Brain microvascular endothelial cell (primary cell): ENCODE data around the gene FAM163A.

Experiments used
- DNase-seq: peaks from one replicate; pipeline ENCODE4 v3.0.0-alpha.2; 2020
- H3K27ac ChIP-seq: fragments of 250-450 bp; sonication (Bioruptor Pico); 2 replicates; pipeline ENCODE4 v1.5.1; 2020; ENCODE audit warnings: mild to moderate bottlenecking, moderate library complexity
- H3K27me3 ChIP-seq: fragments of 250-450 bp; sonication (Bioruptor Pico); replicated peaks from 2 replicates; pipeline ENCODE4 v1.5.1; 2020; ENCODE audit warnings: mild to moderate bottlenecking
- H3K36me3 ChIP-seq: fragments of 250-450 bp; sonication (Bioruptor Pico); replicated peaks from 2 replicates; pipeline ENCODE4 v1.5.1; 2020; ENCODE audit warnings: mild to moderate bottlenecking
- H3K4me3 ChIP-seq: 2 replicates; pipeline ENCODE4 v1.5.1; 2011; ENCODE audit warnings: low read depth, mild to moderate bottlenecking, control low read depth, low read length, moderate library complexity
- in situ Hi-C: cut with HindIII; loops from 2 replicates; pipeline ENCODE4 v1.10.0; 2017; ENCODE audit warnings: low sequenced_read_pairs, low pct_ligation_motif_present
- TF ChIP-seq, protein P1 (sequence below): IDR thresholded peaks from 2 replicates; pipeline ENCODE4 v1.5.1; 2011; ENCODE audit warnings: low read depth, mild to moderate bottlenecking, moderate library complexity, low read length, control low read depth, inconsistent platforms; ENCODE audit errors: missing control alignments

The FAM163A gene

DNA sequence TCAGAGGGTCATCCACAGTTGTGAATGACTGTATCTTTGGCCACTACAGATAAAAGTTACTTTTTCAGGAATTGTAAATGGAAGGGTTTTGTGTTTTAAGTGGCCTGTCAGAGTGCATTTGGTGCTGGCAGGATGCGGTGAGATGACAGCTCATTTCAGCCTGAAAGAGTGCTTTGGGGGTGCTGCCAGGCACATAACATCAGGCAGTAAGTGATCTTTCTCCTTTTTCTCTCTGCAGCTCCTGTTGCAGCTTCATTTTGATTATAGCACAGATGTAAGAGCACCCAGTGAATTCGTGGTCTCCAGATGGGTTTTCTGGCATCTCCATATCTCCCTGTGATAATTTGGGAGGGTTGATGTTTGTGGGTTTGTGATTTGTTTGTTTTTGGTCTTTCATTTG is 14.8 kb upstream of the FAM163A start:
- TF ChIP-seq, protein P1, sequence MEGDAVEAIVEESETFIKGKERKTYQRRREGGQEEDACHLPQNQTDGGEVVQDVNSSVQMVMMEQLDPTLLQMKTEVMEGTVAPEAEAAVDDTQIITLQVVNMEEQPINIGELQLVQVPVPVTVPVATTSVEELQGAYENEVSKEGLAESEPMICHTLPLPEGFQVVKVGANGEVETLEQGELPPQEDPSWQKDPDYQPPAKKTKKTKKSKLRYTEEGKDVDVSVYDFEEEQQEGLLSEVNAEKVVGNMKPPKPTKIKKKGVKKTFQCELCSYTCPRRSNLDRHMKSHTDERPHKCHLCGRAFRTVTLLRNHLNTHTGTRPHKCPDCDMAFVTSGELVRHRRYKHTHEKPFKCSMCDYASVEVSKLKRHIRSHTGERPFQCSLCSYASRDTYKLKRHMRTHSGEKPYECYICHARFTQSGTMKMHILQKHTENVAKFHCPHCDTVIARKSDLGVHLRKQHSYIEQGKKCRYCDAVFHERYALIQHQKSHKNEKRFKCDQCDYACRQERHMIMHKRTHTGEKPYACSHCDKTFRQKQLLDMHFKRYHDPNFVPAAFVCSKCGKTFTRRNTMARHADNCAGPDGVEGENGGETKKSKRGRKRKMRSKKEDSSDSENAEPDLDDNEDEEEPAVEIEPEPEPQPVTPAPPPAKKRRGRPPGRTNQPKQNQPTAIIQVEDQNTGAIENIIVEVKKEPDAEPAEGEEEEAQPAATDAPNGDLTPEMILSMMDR: no peak
- DNase-seq: peak; percentile 16
- in situ Hi-C loops: no loop called here

DNA sequence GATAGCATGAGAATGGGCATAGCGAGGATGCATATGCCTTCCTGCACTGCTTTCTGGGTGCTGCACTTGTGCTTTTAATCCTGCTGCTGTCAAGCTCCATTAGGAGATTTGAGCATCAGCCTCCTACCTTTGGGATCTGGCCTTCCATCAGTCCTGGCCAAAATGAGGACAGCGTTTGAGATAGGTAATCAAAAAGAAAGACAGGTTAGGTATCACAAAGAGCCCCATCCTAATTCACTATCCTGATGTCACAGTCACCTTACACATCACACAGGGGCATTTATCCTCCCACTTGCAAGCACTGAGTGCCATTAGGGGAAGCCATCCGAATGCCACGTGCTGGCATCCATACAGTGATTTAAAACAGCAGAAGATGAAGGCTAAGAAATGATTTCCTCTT is 13.2 kb upstream of the FAM163A start:
- H3K27me3 ChIP-seq: peaks cover 15% of the 10 kb centered on the region
- TF ChIP-seq, protein P1: no peak
- in situ Hi-C loops: no loop called here
- H3K27ac ChIP-seq: no peak overlapping the region
- no peak for DNase-seq
- no peak overlapping the region for H3K4me3 ChIP-seq
- no peaks in the 10 kb centered on the region for H3K36me3 ChIP-seq

More for the DNA sequence above, 14.8 kb upstream of the FAM163A start:
- H3K36me3 ChIP-seq: no peaks in the 10 kb centered on the region
- peaks cover 15% of the 10 kb centered on the region for H3K27me3 ChIP-seq
- H3K4me3 ChIP-seq: no peak overlapping the region
- H3K27ac ChIP-seq: no peak overlapping the region

DNA sequence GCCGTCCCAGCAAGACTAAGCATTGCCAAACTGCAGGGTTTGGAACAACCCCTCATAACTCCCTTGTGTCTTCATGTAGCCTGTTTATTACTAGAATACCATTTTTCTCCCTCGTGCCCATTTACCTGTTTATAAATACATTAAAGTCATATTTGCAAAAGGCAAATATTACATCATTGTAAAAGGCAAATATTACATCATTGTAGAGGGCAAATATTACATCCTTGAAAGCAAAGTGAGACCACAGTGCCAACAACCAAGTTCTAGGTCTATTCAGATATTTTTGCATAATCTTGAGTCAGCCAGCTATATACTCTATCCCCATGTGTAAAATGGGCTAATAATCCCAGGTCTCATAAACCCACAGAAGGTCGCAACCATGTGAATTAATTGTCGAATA is 11.4 kb upstream of the FAM163A start:
- H3K4me3 ChIP-seq: no peak overlapping the region
- TF ChIP-seq, protein P1: no peak
- in situ Hi-C loops: no loop called here
- DNase-seq: no peak
- H3K27me3 ChIP-seq: peaks cover 15% of the 10 kb centered on the region
- no peak overlapping the region for H3K27ac ChIP-seq
- H3K36me3 ChIP-seq: no peaks in the 10 kb centered on the region

DNA sequence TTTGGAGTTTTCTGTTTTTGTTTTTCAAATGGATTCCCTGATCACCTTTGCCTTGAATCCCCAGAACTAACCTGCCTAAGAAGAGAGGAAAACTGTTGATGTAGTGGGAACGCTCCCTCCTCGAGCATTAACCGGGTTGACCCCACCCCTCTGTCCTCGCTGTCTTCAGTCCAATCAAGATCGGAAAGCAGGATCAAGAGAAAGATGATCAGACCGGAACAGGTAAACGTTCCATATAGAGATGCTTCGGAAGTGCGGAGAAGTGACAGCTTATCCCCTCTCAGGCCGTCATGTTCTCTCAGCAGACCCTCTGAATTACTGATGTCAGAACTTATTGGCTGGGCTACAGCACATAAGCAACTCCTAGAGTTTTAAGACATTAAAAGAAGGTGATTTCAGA is 800 bp upstream of the FAM163A start:
- TF ChIP-seq, protein P1: no peak
- no peak overlapping the region for H3K27ac ChIP-seq
- H3K36me3 ChIP-seq: no peaks in the 10 kb centered on the region
- H3K27me3 ChIP-seq: peaks cover 66% of the 10 kb centered on the region
- DNase-seq: no peak
- no peak overlapping the region for H3K4me3 ChIP-seq
- in situ Hi-C loops: no loop called here

DNA sequence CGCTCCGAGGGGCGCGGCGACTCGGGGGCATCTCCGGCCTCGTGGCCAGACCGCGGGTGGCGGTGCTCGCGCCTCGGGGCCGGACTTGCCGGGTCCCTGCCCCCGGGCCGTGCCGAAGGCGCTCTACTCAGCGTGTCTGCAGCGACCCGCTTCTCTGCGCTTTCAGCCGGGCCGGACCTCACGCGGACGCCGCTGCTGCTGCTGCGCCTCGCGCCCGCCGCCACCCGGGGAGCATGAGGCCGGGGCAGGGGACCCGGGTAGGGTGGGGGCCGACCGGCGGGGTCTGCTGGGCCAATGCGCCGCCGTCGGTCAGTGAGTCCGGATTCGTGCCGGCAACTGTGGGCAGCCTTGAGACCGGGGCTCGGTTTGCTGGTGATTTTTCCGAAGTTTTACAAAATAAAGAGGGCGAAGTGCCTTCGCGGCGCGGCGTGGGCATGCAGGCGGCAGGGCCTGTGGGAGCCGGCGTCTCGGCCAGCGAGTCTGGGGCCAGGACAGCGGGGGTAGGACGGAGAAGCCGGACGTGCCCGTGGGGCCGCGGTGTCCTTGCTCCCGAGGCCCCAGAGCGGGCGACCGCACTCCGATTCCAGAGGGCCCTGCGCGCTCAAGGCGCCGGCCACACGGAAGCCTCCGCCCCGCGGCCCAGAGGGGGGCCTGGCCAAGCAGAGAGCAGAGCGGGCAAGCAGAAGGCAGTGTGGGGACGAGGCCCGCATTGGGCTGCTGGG is 749 bp downstream of the FAM163A start:
- no peaks in the 10 kb centered on the region for H3K36me3 ChIP-seq
- H3K27me3 ChIP-seq: peaks cover 69% of the 10 kb centered on the region
- H3K27ac ChIP-seq: no peak overlapping the region
- TF ChIP-seq, protein P1: no peak
- DNase-seq: no peak
- peak overlapping the region; percentile 3 for H3K4me3 ChIP-seq
- in situ Hi-C loops: no loop called here

DNA sequence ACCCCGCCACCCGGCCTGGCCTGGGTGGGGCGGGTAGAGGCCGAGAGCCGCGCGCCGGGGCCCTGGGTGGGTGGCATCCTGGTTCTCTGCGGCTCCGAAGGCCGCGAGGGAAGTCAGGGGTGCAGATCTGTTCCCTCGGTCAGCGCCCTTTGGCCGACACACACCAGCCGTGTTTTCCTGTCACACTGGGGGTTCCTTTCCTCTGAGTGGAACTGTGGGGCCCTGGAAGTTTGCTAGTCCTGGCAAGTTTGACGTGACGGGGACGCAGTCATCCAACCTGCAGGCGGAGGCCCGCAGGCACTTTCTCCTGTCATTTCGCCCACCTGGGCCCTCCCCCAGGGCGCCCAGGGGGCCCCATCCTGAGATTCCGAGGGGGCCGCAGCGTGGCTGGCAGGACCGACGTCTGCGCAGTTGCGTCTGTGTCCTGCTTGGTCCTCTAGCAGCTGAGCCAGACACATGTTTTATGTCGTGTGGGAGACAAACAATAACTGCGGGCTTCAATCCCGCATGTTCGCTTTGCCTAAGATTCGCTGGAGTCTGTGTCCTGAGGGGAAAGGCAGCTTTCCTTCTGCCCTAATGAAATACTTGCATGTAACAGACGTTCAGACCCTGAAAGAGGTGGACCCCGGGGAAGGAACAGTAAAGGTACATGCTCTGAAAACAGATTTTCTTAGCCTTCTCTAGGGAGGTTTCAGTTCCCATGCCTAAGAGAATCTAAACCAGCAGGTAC is 1.5 kb downstream of the FAM163A start:
- TF ChIP-seq, protein P1: no peak
- in situ Hi-C loops: no loop called here
- H3K36me3 ChIP-seq: no peaks in the 10 kb centered on the region
- no peak overlapping the region for H3K27ac ChIP-seq
- H3K4me3 ChIP-seq: no peak overlapping the region
- DNase-seq: no peak
- H3K27me3 ChIP-seq: peaks cover 68% of the 10 kb centered on the region
